SK-N-SH treated with all-trans-retinoic acid at 6 μM for 48 hours (cell line): ENCODE measurements around the gene FRAS1.

ENCODE experiments used
- ARNTL ChIP-seq: fragments of 450-650 bp; formaldehyde crosslinking; IDR thresholded peaks from 2 replicates; pipeline ENCODE4 v1.5.0; 2020; ENCODE audit warnings: low read depth, mild to moderate bottlenecking, moderate library complexity, borderline replicate concordance
- CSDC2 ChIP-seq: fragments of 250-450 bp; sonication (Bioruptor Pico); IDR thresholded peaks from 2 replicates; pipeline ENCODE4 v1.5.0; 2020; ENCODE audit warnings: mild to moderate bottlenecking, moderate library complexity
- CSRNP3 ChIP-seq: fragments of 250-450 bp; sonication (Bioruptor Pico); IDR thresholded peaks from 2 replicates; pipeline ENCODE4 v1.5.1; 2021; ENCODE audit warnings: mild to moderate bottlenecking, moderate library complexity
- PATZ1 ChIP-seq: fragments of 250-450 bp; sonication (Bioruptor Pico); IDR thresholded peaks from 2 replicates; pipeline ENCODE4 v1.8.0; 2020; ENCODE audit warnings: mild to moderate bottlenecking, moderate library complexity, borderline replicate concordance
- PPARA ChIP-seq: fragments of 250-450 bp; sonication (Bioruptor Pico); IDR thresholded peaks from 2 replicates; pipeline ENCODE4 v1.5.0; 2020; ENCODE audit warnings: mild to moderate bottlenecking, borderline replicate concordance
- RARB ChIP-seq: fragments of 250-450 bp; sonication (Bioruptor Pico); IDR thresholded peaks from 2 replicates; pipeline ENCODE4 v1.8.0; 2021; ENCODE audit warnings: mild to moderate bottlenecking, moderate library complexity
- ZNF8 ChIP-seq: fragments of 450-650 bp; formaldehyde crosslinking; IDR thresholded peaks from 2 replicates; pipeline ENCODE4 v1.5.0; 2020; ENCODE audit warnings: mild to moderate bottlenecking, moderate library complexity

GRCh38 chr4:78197947-78198346, 140.8 kb downstream of the FRAS1 start:
- TF ChIP-seq PATZ1 (CRISPR knock-in tag) (no peak), CSDC2 (no peak), RARB (CRISPR knock-in tag) (no peak), ARNTL (CRISPR knock-in tag) (no peak), PPARA (CRISPR knock-in tag) (no peak), ZNF8 (no peak), CSRNP3 (CRISPR knock-in tag) (no peak)
